Subcutaneous abdominal adipose tissue (tissue), 5 donors: ENCODE results near the gene F9.

Experiments used
- H3K27ac ChIP-seq: one replicate; pipeline ENCODE4 v1.7.0; 2013; ENCODE audit warnings: low read depth, mild to moderate bottlenecking, inconsistent platforms, low read length, moderate library complexity
- H3K27me3 ChIP-seq, 5 donors: one replicate each; pipeline ENCODE4 v1.7.0; 2013; ENCODE audit warnings: low read length in 5 of 5, inconsistent platforms in 1 of 5; ENCODE audit not compliant: control insufficient read depth in 5 of 5, insufficient read depth in 4 of 5
- H3K36me3 ChIP-seq, 5 donors: one replicate each; pipeline ENCODE4 v1.7.0; 2013; ENCODE audit warnings: low read length in 5 of 5; ENCODE audit not compliant: control insufficient read depth in 5 of 5, insufficient read depth in 5 of 5
- H3K4me1 ChIP-seq, 5 donors: one replicate each; pipeline ENCODE4 v1.7.0; 2013; ENCODE audit warnings: low read length in 5 of 5, mild to moderate bottlenecking in 3 of 5, moderate library complexity in 1 of 5; ENCODE audit not compliant: control insufficient read depth in 5 of 5, insufficient read depth in 5 of 5
- H3K4me3 ChIP-seq, 5 donors: one replicate each; pipeline ENCODE4 v1.7.0; 2013; ENCODE audit warnings: low read length in 5 of 5, low read depth in 1 of 5
- H3K9ac ChIP-seq, 5 donors: one replicate each; pipeline ENCODE4 v1.7.0; 2013; ENCODE audit warnings: low read length in 5 of 5, mild to moderate bottlenecking in 4 of 5, moderate library complexity in 3 of 5
- H3K9me3 ChIP-seq, 5 donors: one replicate each; pipeline ENCODE4 v1.7.0; 2013; ENCODE audit warnings: low read length in 5 of 5; ENCODE audit not compliant: control insufficient read depth in 5 of 5
- donor health status: healthy.
- donor health status: healthy.
- donor health status: healthy.
- donor health status: healthy.
- donor health status: healthy.

The F9 gene

GRCh38 chrX:139538907-139539790, 8.6 kb downstream of the F9 start:
- H3K4me3 ChIP-seq = no peak overlapping the region

GRCh38 chrX:139542652-139543051, 12.1 kb downstream of the F9 start:
- Histone ChIP-seq H3K9ac (no peak overlapping the region), H3K36me3 (no peaks in the 10 kb centered on the region), H3K4me3 (no peak overlapping the region), H3K4me1 (no peaks in the 10 kb centered on the region), H3K9me3 (no peaks in the 10 kb centered on the region), H3K27me3 (peaks cover 0 to 7% (median 0%) of the 10 kb centered on the region in 5 donors), H3K27ac (no peak overlapping the region)

More at GRCh38 chrX:139538907-139539790, 8.6 kb downstream of the F9 start:
- no peaks in the 10 kb centered on the region for H3K36me3 ChIP-seq
- H3K27me3 ChIP-seq = peaks cover 0 to 7% (median 0%) of the 10 kb centered on the region in 5 donors
- no peaks in the 10 kb centered on the region for H3K4me1 ChIP-seq
- no peak overlapping the region for H3K27ac ChIP-seq
- H3K9me3 ChIP-seq = no peaks in the 10 kb centered on the region
- no peak overlapping the region for H3K9ac ChIP-seq

GRCh38 chrX:139543920-139544319, 13.4 kb downstream of the F9 start:
- no peak overlapping the region for H3K9ac ChIP-seq
- no peak overlapping the region for H3K4me3 ChIP-seq
- H3K27me3 ChIP-seq = peaks cover 0 to 7% (median 0%) of the 10 kb centered on the region in 5 donors
- H3K4me1 ChIP-seq = no peaks in the 10 kb centered on the region
- no peaks in the 10 kb centered on the region for H3K36me3 ChIP-seq
- no peaks in the 10 kb centered on the region for H3K9me3 ChIP-seq
- no peak overlapping the region for H3K27ac ChIP-seq

GRCh38 chrX:139544591-139544990, 14.1 kb downstream of the F9 start:
- H3K36me3 ChIP-seq = no peaks in the 10 kb centered on the region
- peaks cover 0 to 7% (median 0%) of the 10 kb centered on the region in 5 donors for H3K27me3 ChIP-seq
- no peak overlapping the region for H3K27ac ChIP-seq
- H3K4me1 ChIP-seq = no peaks in the 10 kb centered on the region
- no peak overlapping the region for H3K9ac ChIP-seq
- no peaks in the 10 kb centered on the region for H3K9me3 ChIP-seq
- no peak overlapping the region for H3K4me3 ChIP-seq

GRCh38 chrX:139554376-139554775, 23.8 kb downstream of the F9 start:
- Histone ChIP-seq H3K9ac (no peak overlapping the region), H3K36me3 (no peaks in the 10 kb centered on the region), H3K4me1 (peaks cover 0 to 4% (median 0%) of the 10 kb centered on the region in 5 donors), H3K27me3 (peaks cover 4 to 12% (median 8%) of the 10 kb centered on the region in 5 donors), H3K9me3 (peaks cover 0 to 2% (median 0%) of the 10 kb centered on the region in 5 donors), H3K27ac (no peak overlapping the region), H3K4me3 (no peak overlapping the region)

- peaks cover 4 to 12% (median 8%) of the 10 kb centered on the region in 5 donors for H3K27me3 ChIP-seq
- peak overlapping the region in 1 of 5 donors; percentile 9 for H3K4me3 ChIP-seq
- H3K36me3 ChIP-seq = no peaks in the 10 kb centered on the region
- H3K27ac ChIP-seq = no peak overlapping the region
- H3K4me1 ChIP-seq = peaks cover 0 to 4% (median 0%) of the 10 kb centered on the region in 5 donors
- H3K9ac ChIP-seq = no peak overlapping the region
- H3K9me3 ChIP-seq = peaks cover 0 to 2% (median 0%) of the 10 kb centered on the region in 5 donors
Measured at GRCh38 chrX:139554991-139555675, 24.6 kb downstream of the F9 start.

GRCh38 chrX:139559383-139560042, 29.0 kb downstream of the F9 start:
- H3K4me3 ChIP-seq = no peak overlapping the region
- no peaks in the 10 kb centered on the region for H3K36me3 ChIP-seq
- H3K9me3 ChIP-seq = no peaks in the 10 kb centered on the region
- peaks cover 4 to 10% (median 6%) of the 10 kb centered on the region in 5 donors for H3K27me3 ChIP-seq
- no peak overlapping the region for H3K9ac ChIP-seq
- H3K4me1 ChIP-seq = peaks cover 0 to 4% (median 0%) of the 10 kb centered on the region in 5 donors
- H3K27ac ChIP-seq = no peak overlapping the region

GRCh38 chrX:139560221-139560620, 29.7 kb downstream of the F9 start:
- Histone ChIP-seq H3K4me3 (no peak overlapping the region), H3K4me1 (peaks cover 0 to under 1% (median 0%) of the 10 kb centered on the region in 5 donors), H3K36me3 (no peaks in the 10 kb centered on the region), H3K27ac (no peak overlapping the region), H3K9me3 (no peaks in the 10 kb centered on the region), H3K9ac (no peak overlapping the region), H3K27me3 (peaks cover 2 to 7% (median 3%) of the 10 kb centered on the region in 5 donors)

GRCh38 chrX:139563251-139563650, 32.7 kb downstream of the F9 start:
- no peaks in the 10 kb centered on the region for H3K9me3 ChIP-seq
- no peak overlapping the region for H3K4me3 ChIP-seq
- H3K4me1 ChIP-seq = no peaks in the 10 kb centered on the region
- peaks cover 0 to under 1% (median 0%) of the 10 kb centered on the region in 5 donors for H3K27me3 ChIP-seq
- no peak overlapping the region for H3K9ac ChIP-seq
- no peak overlapping the region for H3K27ac ChIP-seq
- H3K36me3 ChIP-seq = no peaks in the 10 kb centered on the region
